LNCAP (cell line): ENCODE measurements around the gene LRIG3.

Source experiments
- CTCF ChIP-seq: fragments of 450-650 bp; IDR thresholded peaks from 2 replicates; pipeline ENCODE4 v1.5.1; 2017; ENCODE audit warnings: mild to moderate bottlenecking

Gene LRIG3

GRCh38 chr12:58894040-58894439 lies 26.3 kb downstream of the LRIG3 start:
- TF ChIP-seq CTCF: no peak

GRCh38 chr12:58893495-58893894 lies 26.8 kb downstream of the LRIG3 start:
- TF ChIP-seq CTCF: no peak

GRCh38 chr12:58889557-58889956 lies 30.7 kb downstream of the LRIG3 start:
- TF ChIP-seq CTCF: no peak

GRCh38 chr12:58888131-58888783 lies 32.0 kb downstream of the LRIG3 start:
- TF ChIP-seq CTCF: no peak

- no peak for TF ChIP-seq CTCF
These were observed 33.2 kb downstream of the LRIG3 start for GRCh38 chr12:58887068-58887467.

GRCh38 chr12:58886474-58886873 lies 33.8 kb downstream of the LRIG3 start:
- no peak for TF ChIP-seq CTCF

- TF ChIP-seq CTCF: no peak
These were observed 35.4 kb downstream of the LRIG3 start for GRCh38 chr12:58884916-58885315.
